ENCODE measurements around the gene INSM1. TPM values are rescaled to one million over a fixed set of nuclear protein-coding genes. Genes with fewer than 3 reads are reported as not detected.

Gene INSM1, protein sequence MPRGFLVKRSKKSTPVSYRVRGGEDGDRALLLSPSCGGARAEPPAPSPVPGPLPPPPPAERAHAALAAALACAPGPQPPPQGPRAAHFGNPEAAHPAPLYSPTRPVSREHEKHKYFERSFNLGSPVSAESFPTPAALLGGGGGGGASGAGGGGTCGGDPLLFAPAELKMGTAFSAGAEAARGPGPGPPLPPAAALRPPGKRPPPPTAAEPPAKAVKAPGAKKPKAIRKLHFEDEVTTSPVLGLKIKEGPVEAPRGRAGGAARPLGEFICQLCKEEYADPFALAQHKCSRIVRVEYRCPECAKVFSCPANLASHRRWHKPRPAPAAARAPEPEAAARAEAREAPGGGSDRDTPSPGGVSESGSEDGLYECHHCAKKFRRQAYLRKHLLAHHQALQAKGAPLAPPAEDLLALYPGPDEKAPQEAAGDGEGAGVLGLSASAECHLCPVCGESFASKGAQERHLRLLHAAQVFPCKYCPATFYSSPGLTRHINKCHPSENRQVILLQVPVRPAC
- total RNA-seq: not detected in 2 replicates

DNA sequence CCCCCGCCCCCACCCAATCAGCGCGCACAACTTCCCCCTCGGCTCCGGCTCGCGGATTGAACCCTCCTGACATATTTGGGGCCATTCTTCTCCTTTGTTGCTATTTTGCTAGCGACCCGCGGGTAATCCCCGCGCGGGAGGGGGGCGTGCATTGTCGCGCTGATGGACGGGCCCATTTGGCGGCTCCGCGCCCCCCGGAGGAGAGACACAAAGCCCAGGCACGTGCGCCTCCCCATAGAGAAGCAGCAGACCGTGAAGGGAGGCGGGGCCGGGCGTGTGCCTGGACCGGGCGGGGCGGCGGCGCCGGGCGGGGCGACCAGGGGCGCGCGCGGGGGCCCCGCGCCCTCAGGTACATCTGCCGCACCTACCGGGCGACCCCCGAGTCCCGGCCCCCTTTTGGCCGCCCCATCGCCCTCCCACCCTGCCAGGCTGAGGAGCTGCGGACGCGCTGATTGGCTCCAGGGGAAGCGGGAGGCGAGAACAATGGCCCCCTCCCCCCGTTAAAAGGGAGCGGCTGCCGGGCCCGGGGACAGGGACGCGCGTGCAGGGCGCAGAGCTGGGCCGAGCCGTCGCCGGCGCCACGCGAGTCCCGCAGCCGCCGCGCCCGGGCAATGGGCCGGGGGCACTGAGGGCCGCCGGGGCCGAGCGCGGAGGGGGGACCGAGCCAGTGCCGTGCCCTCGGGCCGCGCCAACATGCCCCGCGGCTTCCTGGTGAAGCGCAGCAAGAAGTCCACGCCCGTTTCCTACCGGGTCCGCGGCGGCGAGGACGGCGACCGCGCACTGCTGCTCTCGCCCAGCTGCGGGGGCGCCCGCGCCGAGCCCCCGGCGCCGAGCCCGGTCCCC is at the start of gene INSM1:
Gene INSM1, plus strand, starts transcription at position 530 of the 843 bp plus-strand sequence. Its CDS starts 164 bp downstream, at position 694.

Data from pericardium fibroblast (primary cell).